Islet of Langerhans (tissue), 1 donor: ENCODE measurements around the gene DUSP16.
A peak's percentile ranks its signal among the peaks of the same experiment; 100 is the strongest.
"Not testable (repeated sequence)": the region's sequence is repeated elsewhere in the genome, so short reads cannot be mapped to it uniquely, and the experiment has no call there.

Source experiments
- FAIRE-seq: peaks from one replicate; lab custom pipeline; 2011; peaks lifted over from hg19 to GRCh38; lab: Jason Lieb, UNC

The DUSP16 gene, protein sequence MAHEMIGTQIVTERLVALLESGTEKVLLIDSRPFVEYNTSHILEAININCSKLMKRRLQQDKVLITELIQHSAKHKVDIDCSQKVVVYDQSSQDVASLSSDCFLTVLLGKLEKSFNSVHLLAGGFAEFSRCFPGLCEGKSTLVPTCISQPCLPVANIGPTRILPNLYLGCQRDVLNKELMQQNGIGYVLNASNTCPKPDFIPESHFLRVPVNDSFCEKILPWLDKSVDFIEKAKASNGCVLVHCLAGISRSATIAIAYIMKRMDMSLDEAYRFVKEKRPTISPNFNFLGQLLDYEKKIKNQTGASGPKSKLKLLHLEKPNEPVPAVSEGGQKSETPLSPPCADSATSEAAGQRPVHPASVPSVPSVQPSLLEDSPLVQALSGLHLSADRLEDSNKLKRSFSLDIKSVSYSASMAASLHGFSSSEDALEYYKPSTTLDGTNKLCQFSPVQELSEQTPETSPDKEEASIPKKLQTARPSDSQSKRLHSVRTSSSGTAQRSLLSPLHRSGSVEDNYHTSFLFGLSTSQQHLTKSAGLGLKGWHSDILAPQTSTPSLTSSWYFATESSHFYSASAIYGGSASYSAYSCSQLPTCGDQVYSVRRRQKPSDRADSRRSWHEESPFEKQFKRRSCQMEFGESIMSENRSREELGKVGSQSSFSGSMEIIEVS

DNA sequence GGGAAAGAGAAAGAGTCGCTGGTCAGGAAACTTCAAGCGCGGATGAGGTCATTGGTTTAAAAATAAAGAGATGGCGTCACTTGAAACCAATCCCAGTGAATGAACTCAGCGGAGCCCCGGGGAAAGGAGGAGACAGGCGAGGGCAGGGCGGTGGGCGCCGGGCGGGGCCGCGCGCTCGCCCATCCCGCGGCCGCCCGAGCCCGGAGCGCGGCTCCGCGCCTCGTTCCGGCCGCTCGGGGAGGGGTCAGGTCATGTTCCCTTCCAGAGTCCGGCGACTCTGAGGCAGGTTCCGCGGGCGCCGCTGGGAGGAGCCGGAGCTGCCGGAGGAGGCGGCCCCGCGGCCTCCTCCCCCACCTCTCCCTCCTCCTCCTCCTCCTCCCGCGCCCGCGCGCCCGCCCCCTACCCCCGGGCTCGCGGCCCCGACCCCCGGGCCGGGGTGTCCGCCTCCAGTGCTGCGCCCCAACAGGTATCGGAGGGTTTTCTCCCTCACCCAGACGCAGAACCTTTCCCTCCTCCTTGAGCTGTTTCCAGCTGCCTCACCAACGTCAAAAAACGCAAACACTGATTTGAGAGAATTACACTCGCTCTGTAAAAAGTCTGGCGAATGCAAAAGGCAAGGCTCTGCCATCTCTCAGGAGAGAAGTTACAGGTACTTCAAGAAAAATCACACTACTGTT lies at the start of gene DUSP16:
TSS of gene DUSP16 (minus strand) at position 279 of the 677 bp plus-strand sequence. CDS start 41,765 bp downstream, outside the sequence.
- peak; percentile 84 for FAIRE-seq

DNA sequence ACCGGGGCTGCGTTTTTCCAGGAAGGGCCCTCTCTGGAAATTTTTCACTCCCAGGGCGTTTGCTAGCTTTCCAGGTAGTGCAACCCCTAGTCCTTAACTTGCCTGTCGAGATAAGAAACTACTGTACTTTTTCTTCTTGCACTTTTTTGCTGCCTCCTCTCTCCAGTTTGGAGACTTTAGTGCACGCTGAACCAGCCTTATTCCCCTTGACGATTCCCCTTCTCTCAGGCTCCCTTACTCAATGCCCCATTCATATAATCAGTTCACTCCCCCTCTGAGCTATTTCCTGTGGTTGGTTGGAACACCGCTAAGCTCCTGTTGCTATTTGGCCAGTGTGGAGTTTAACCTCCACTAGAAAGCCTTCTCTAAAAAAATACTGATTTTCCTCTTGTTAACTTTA lies 49.7 kb upstream of the DUSP16 start:
- no peak for FAIRE-seq

DNA sequence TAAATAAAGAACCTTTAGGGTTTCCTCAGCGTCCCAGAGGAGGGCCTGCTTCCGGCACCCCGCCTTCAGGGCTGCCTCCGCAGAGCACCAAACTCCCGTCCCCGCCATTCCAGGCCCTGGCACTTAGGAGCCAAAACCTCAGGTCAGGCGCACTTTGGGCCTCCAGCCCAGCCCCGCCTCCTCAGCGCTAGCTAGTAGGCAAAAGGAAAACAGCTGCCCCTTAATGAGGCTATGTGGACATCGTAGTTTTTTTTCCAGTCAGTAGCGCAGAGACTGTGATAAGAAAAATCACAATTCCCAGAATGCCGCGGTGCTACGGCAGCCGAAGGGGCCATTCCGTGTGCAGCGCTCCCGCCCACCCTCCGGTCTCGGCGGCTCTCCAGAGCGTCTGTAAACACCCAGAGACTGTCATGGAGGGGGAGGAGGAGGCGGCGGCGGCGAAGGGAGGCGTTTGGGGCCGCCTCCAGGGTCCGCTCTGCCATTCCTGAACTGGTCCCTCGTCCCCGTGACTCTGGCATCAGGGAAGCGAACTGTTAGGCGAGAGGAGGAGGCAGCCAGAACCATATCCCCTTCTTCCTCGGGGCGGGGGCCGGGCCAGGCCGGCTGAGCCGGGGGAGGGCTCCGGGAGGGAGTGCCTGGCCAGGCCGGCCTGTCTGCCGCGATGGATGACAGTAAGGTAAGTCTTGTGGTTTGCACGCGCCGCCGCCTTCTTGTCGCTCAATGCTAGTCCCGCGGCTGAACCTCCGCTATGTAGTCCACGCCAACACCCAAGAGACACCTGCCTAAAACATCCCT lies 49.0 kb upstream of the DUSP16 start, which contains the start of gene CREBL2:
TSS of gene CREBL2 (plus strand) at position 365 of the 795 bp plus-strand sequence. CDS start at position 662, 297 bp downstream.
- FAIRE-seq = peak; percentile 74

DNA sequence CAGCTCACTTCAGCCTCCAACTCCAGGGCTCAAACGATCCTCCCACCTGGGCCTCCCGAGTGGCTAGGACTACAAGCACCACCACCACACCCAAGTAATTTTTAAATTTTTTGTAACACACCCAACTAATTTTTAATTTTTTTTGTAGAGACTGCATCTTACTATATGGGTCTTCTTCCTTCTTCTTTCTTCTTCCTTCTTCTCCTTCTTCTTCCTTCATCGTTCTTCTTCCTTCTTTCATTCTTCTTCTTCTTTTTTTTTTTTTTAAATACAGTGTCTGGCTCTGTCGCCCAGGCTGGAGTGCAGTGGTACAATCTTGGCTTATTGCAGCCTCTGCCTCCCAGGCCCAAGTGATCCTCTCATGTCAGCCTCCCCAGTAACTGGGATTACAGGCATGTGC lies 48.0 kb upstream of the DUSP16 start:
- FAIRE-seq = no peak

DNA sequence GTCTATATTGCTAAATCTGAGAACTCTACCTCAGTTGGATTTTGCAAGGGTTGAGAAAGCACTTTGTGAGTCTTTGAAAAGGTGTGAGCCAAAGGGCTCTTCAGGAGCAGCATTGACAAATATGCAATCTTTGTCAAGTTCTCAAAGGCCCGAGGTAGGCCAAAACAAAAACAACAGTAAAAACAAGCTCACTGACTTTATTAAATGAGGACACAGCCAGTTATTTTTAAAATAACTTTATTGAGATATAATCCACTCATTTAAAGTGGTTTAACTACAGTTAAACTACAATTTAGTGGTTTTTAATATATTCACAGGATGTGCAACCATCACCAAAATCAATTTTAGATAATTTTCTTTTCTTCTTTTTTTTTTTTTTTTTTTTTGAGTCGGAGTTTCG lies 47.0 kb upstream of the DUSP16 start:
- no peak for FAIRE-seq

DNA sequence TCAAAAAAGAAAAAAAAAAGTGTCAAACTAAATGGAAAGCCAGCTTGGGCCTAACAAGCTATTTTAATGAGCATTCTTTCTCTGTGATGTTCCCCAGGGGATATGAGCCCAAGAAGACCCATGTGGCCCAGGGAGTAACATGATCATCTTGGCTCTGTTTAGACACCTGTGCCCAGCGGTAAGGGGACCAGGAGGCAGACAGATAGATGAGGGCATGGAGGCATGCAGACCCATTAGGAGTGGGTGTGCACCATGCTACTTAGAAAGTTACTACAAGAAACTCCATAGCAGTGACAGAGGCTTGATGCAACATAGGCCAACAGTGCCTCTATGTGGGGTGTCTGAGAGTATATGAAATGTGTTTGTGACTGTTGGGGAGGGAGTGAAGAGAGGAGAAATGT lies 45.9 kb upstream of the DUSP16 start:
- FAIRE-seq = no peak

DNA sequence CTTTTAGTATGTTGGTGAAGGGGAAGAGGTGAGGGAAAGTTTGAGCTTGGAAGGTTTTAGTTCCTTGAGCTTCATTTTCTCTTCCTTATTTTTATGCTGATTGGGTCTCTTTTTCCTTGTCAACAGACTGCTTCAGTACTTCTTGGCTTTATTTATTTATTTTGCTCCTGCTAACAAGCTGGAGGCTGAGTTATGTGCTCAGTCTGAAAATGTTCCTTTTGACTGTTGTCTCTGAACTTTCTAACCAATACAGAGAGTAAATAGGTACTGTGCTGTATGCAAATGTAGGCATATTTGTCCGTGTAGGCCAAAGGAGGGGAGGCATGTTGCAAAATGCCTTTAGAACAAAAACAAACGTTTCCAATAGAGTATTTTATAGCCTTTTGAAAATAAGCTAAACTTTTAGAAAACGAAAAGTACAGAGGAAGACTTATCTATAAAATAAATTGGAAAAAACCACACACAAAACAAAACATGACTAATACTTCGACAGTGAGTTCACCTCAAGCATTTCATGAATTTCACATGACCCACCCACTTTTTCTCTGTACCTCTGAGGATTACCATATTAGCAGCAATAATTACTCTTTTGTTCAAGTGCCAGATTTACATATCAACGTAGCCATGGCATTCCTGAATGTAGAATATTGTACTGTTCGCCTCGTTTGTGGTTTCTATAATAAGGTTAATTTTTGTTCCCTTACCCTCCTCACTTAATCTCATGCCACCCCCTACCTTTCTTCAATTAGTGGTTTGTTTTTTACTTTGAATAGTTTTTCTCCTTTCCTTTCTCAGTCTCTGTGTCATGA lies 44.3 kb upstream of the DUSP16 start:
- FAIRE-seq = no peak

DNA sequence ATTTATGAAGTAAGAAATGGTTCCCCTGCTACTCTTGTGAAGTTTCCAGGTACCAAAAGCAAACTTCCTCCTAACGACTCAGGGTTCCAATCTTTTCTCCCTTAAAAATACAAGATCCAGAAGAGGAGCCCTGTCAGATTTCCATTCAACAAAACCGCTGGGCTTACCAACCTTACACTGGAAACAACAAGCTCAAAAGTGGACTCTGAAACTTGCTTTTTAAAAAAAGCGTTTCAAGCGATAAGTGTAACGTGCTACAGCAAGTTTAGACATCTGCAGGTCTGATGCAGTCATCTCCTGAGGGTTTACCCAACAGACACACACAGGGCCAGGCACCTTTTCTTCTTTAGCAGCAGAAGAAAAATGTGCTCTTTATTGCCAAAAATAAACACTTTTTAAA lies 42.1 kb upstream of the DUSP16 start:
- no peak for FAIRE-seq

DNA sequence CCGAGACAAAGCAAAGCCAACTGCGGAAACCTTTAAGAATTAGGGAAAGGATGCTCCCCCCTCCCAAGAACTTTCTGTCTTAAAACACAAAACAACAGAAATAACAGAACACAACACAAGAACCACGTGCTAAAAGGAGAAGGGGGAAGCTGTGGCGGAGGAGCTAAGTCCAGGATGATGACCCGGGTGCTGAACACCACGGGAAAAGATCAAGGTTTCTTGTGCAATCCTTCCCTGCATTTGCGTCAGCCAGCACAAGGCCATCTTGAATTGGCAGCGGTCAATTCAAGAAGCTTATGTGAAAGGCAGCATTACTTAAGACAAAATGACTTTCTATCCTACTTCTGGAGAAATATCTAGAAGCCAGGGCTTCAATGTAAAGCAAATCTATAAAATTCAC lies 38.0 kb upstream of the DUSP16 start:
- FAIRE-seq = no peak

DNA sequence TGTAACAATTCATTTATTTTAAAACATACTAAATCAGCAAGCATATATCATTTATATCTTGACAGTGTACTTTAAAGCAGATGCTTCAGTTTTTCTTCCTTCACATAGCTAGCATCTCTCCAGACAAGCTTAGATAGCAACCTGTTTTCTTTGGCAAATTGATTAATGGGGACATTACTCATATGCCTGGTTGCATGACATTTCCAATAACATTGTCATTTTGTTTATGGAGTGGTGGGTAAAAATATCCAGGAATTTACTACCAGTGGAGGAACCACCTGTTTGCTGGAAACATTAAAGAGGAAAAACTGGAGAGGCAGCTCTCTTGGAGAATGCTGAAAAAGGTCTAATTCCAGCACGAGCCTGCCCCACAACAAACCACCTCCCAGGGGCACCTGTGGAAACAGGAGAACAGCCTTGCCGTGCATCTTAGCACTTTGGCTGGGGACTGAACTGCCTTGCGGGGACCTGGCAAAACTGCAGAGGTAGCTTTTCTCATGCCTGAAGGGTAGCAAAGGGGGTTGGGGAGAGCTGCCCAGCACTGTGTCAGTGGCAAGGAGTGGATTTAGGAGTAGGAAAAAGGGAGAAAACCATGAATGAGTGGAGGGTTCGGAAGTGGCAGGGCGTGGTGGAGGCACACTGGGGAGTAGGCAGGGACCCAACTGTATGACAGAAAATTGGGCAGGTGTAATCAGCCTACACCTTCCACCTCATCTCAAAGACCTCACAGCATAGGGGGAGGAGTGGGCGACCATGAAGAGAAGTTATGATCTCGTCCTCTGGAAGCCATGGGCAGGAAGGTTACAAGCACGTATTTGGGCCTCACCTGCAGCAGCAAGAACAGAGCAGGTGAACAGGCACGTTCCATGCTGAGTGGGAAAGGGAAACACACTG lies 37.3 kb upstream of the DUSP16 start:
- no peak for FAIRE-seq

DNA sequence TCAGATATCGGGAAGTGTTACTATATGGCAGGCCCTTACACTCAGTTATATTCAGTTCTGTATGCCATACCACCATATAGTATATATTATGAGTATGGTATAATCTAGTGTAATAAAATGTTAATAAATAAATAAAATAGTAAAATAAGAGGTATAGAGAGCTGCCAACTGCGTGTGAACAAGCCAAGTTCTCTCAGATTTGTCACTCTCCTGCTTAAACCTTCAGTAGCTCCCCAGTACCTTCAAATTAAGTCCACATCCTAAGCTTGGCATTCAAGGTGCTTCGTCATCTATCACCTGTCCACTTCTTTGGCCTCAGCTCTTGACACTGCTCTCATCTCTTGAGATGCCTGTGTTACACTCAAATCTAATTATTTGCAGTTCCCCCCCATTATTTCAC lies 36.2 kb upstream of the DUSP16 start:
- no peak for FAIRE-seq

DNA sequence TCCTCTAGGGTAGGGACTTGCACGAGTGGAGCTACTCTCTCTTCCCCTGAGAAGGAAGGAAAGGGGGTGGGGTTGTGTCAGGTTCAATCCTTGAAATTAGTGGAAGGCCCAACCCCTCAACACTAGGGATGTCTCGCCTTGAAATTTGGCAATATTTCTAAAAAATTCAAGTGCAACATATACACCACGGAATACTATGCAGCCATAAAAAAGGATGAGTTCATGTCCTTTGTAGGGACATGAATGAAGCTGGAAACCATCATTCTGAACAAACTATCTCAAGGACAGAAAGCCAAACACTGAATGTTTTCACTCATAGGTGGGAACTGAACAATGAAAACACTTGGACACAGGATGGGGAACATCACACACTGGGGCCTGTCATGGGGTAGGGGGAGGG lies 33.9 kb upstream of the DUSP16 start:
- not testable (repeated sequence) for FAIRE-seq

DNA sequence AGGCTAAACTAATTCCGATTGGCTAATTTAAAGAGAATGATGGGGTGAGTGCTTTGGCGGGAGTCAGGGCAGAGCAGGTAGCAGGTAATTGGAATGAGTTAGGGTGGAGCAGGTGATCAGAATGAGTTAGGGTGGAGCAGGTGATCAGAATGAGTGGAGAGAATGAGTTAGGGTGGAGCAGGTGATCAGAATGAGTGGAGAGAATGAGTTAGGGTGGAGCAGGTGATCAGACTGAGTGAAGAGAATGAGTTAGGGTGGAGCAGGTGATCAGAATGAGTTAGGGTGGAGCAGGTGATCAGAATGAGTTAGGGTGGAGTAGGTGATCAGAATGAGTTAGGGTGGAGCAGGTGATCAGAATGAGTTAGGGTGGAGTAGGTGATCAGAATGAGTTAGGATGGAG lies 33.3 kb upstream of the DUSP16 start:
- FAIRE-seq = not testable (repeated sequence)

DNA sequence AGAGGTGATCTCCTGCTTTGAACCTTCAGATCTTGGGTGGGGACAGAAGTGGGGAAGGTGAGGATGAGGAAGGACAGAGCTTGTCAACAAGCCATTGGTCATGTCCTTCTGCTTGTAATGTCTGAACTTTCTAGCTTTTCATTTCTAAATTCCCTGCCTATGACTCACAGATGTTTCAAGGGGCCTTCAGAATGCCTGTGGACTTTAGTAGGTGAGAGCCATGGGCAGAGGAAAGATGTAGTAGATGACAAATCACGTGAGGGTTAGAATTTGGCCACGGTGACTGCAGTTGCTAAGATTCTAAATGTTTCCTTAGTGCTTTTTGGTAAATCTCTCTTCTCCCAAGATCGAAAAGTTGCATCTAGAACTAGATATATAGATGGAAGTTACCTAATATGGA lies 30.3 kb upstream of the DUSP16 start:
- no peak for FAIRE-seq

DNA sequence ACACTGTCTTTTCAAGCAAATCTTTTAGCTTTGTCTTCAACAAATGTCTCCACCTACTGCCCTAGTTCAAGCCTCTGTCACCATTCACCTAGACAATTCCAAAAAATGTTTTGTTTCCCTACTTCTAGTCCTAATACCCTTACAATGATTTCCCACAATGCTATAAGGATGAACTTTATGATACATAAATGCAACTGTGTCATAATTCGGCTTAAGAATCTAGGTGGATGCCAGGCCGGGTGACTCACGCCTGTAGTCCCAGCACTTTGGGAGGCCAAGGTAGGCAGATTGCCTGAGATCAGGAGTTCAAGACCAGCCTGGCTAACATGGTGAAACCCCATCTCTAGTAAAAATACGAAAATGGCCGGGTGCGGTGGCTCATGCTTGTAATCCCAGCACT lies 28.3 kb upstream of the DUSP16 start:
- no peak for FAIRE-seq

DNA sequence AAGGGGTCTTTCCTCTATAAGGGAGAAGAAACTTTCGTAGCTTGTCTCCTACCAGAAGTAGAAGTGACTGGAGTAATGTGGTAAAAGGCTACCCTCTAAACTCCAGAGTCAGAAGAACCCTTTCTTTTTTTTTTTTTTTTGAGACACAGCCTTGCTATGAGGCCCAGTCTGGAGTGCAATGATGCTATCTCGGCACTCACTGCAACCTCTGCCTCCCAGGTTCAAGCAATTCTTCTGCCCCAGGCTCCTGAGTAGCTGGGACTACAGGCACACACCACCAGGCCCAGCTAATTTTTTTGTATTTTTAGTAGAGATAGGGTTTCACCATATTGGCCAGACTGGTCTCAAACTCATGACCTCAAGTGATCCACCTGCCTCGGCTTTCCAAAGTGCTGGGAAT lies 25.8 kb upstream of the DUSP16 start:
- not testable (repeated sequence) for FAIRE-seq

DNA sequence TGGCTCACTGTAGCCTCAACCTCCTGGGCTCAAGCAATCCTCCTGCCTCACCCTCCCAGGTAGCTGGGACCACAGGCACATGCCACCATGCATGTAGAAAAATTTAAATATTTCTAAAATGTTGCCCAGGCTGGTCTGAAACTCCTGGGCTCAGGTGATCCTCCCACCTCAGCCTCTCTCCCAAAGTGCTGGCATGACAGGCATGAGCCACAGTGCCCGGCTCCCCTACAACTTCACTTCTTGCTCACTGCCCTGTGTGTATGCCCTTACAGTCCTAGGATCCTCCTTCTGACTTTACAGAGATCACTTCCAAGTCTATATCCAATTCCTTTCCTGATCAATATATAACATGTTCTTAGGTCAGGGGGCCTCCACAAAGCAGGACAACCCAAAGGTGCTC lies 25.2 kb upstream of the DUSP16 start:
- no peak for FAIRE-seq

DNA sequence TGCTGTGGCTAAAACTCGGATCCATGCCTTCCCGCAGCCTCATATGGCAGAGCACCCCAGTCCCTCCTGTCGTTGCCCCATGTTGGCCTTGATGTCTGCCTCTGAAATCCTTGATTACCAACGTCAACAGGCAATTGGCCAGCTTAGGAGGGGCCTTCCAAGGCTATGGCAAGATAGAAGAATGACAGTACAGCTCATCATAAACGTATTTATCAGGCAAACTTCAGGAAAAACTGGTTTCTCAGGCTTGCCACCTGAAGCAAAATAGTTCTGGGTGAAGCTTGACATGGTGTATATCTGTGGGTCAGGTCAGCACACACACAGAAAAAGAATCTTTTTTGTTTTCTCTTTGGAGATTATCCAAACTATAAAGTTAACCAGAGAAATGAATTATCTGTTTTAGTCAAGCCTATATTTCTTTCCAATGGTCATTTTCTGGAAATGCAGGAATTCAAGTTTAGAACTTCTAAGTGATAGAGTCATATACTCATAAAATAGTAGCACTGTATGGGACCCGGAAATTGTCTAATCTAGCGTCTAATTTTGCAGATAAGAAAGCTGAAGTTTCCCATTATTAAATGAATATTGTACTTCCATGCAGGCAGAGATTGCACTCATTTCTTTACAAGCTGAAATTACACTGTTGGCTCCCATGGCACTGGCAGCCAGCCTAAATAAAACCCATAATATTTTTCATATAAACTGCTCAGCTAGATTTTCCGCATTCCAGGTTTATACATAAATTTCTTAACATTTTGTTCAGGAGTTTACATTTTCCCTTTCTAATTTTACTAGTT lies 24.4 kb upstream of the DUSP16 start:
- no peak for FAIRE-seq

DNA sequence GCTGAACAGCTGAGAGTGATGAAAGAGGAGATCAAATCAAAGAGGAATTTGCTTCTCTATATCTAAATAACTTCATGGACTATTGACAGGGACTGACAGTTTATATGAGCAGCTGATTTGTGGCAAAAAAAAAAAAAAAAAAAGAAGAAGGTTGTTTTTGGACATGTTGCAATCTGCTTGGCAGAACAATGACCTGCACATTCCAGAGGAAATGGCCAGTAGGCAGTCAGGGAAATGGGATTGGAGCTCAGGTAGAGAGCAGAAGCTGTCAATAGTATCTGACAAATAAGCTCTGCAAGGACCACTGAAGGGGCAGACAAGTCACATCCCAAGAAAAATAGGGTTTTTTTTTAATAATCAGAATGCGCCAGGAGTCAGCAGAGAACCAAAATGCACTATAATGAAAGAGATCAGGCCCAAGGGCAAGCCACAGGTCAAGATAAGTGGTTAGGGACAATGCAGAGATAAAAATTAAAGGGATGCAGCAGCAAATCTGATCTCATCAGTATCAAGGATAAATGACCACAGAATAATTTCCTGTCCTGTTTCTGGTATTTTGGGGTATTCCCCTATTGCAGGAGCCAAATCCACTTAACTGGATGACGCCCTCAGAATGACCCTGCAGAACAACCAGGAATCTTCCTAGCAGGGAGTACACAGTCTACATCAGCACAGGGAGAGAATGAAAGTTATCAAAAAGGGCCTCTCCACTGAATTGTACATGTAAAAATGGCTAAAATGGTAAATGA lies 22.6 kb upstream of the DUSP16 start:
- no peak for FAIRE-seq
